Ishikawa (cell line): ENCODE data around the gene SEC14L3.

ENCODE experiments used
- EP300 ChIP-seq: IDR thresholded peaks from 2 replicates; pipeline ENCODE4 v1.6.1; 2012; ENCODE audit warnings: borderline replicate concordance
- RAD21 ChIP-seq: IDR thresholded peaks from 2 replicates; pipeline ENCODE4 v1.6.1; 2012; ENCODE audit warnings: low read depth
- REST ChIP-seq: IDR thresholded peaks from 2 replicates; pipeline ENCODE4 v1.6.1; 2012; ENCODE audit warnings: low read depth, mild to moderate bottlenecking
- TAF1 ChIP-seq: IDR thresholded peaks from 2 replicates; pipeline ENCODE4 v1.6.1; 2012; ENCODE audit warnings: low read depth, mild to moderate bottlenecking
- TCF12 ChIP-seq: IDR thresholded peaks from 2 replicates; pipeline ENCODE4 v1.6.1; 2012; ENCODE audit warnings: low read depth
- YY1 ChIP-seq: IDR thresholded peaks from 2 replicates; pipeline ENCODE4 v1.6.1; 2012; ENCODE audit warnings: low read depth

DNA sequence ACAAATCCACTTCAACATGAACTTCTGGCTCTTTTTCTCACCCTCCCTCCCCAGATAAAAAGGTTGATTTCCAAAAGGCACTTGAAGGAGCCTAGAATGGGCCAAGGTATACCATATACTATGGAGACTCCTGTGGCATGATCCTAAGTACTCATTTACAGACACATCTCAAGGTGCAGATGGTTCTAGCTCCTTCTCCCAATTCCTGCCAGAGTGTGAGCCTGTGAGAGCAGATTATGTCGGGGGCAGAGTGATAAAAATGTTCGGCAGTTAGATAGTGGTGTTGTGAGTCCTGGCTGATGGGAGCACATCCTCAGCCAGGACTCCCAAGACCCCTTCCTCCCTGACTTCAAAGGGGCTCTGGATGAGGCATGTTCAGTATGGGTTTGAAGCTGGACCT is 8.2 kb upstream of the SEC14L3 start:
- TF ChIP-seq EP300 = no peak
- no peak for TF ChIP-seq TCF12
- no peak for TF ChIP-seq YY1
- TF ChIP-seq TAF1 = no peak
- TF ChIP-seq REST = no peak
- no peak for TF ChIP-seq RAD21
